Thoracic aorta (tissue), 2 donors: ENCODE measurements around the gene PSD2. TPM values are rescaled to one million over a fixed set of nuclear protein-coding genes. Genes with fewer than 3 reads are reported as not detected.

ENCODE experiments used
- ATAC-seq: fragments of 150-250 bp; one replicate; pipeline ENCODE4 v1.8.0; 2017; ENCODE audit warnings: low read depth; ENCODE audit not compliant: insufficient number of reproducible peaks, low FRiP score
- DNase-seq: peaks from one replicate; pipeline ENCODE4 v3.0.0-alpha.2; 2020; ENCODE audit warnings: low spot score
- H3K27ac ChIP-seq, 2 donors: fragments of 200-600 bp; sonication (generic); 1 replicate in 1 of 2; 2 replicates in 1 of 2; pipeline ENCODE4 v1.5.1; 2016; ENCODE audit warnings: mild to moderate bottlenecking in 2 of 2, moderate library complexity in 2 of 2
- H3K27me3 ChIP-seq: fragments of 200-600 bp; sonication (generic); replicated peaks from 2 replicates; pipeline ENCODE4 v1.6.0; 2016; ENCODE audit warnings: mild to moderate bottlenecking; ENCODE audit not compliant: insufficient read depth
- H3K36me3 ChIP-seq: fragments of 200-600 bp; sonication (generic); one replicate; pipeline ENCODE4 v1.5.1; 2016
- H3K4me1 ChIP-seq, 2 donors: fragments of 200-600 bp; sonication (generic); 1 replicate in 1 of 2; 2 replicates in 1 of 2; pipeline versions ENCODE4 v1.5.1 to v1.6.0; 2016; ENCODE audit warnings: low read depth in 2 of 2, mild to moderate bottlenecking in 1 of 2; ENCODE audit not compliant: control insufficient read depth in 1 of 2
- H3K4me3 ChIP-seq: fragments of 200-600 bp; sonication (generic); 2 replicates; pipeline ENCODE4 v1.5.1; 2016; ENCODE audit warnings: mild to moderate bottlenecking
- H3K9me3 ChIP-seq: fragments of 200-600 bp; sonication (generic); 2 replicates; pipeline ENCODE4 v1.5.1; 2016
- CTCF ChIP-seq: fragments of 200-600 bp; sonication (generic); IDR thresholded peaks from one replicate; pipeline ENCODE4 v1.5.1; 2019; ENCODE audit warnings: antibody characterized with exemption
- total RNA-seq, 2 donors: library from RNA; depleted of rRNA; stranded (reverse); fragments of >200 nt; gene quantifications; one replicate each; pipeline versions ENCODE4 v1.1.0 to v1.2.3, GENCODE V29; 2016

PSD2 gene
- total RNA-seq, 2 donors from 2014 or later, result 0.14 to 0.41 TPM

GRCh38 chr5:139820606-139821005, 25.0 kb downstream of the PSD2 start:
- no peaks in the 10 kb centered on the region for H3K36me3 ChIP-seq
- ATAC-seq (no peak), DNase-seq (no peak)
- no peak for TF ChIP-seq CTCF
- H3K27ac ChIP-seq, result no peak overlapping the region
- no peaks in the 10 kb centered on the region for H3K4me1 ChIP-seq
- H3K4me3 ChIP-seq, result no peak overlapping the region
- no peaks in the 10 kb centered on the region for H3K27me3 ChIP-seq
- H3K9me3 ChIP-seq, result no peaks in the 10 kb centered on the region

- Histone ChIP-seq H3K36me3 (no peaks in the 10 kb centered on the region), H3K4me3 (no peak overlapping the region), H3K9me3 (no peaks in the 10 kb centered on the region), H3K27me3 (no peaks in the 10 kb centered on the region), H3K4me1 (no peaks in the 10 kb centered on the region), H3K27ac (no peak overlapping the region)
- TF ChIP-seq CTCF, result no peak
- DNase-seq (no peak), ATAC-seq (no peak)
These were observed 26.4 kb downstream of the PSD2 start for GRCh38 chr5:139821806-139822552.

- Histone ChIP-seq H3K27me3 (no peaks in the 10 kb centered on the region), H3K27ac (no peak overlapping the region), H3K36me3 (no peaks in the 10 kb centered on the region), H3K9me3 (no peaks in the 10 kb centered on the region), H3K4me1 (no peaks in the 10 kb centered on the region), H3K4me3 (no peak overlapping the region)
- no peak for ATAC-seq
- no peak for DNase-seq
- no peak for TF ChIP-seq CTCF
These were observed 27.2 kb downstream of the PSD2 start for GRCh38 chr5:139822553-139823425.

GRCh38 chr5:139823757-139824355, 28.2 kb downstream of the PSD2 start:
- H3K9me3 ChIP-seq, result no peaks in the 10 kb centered on the region
- DNase-seq, result no peak
- H3K27me3 ChIP-seq, result no peaks in the 10 kb centered on the region
- H3K36me3 ChIP-seq, result no peaks in the 10 kb centered on the region
- no peaks in the 10 kb centered on the region for H3K4me1 ChIP-seq
- no peak overlapping the region for H3K27ac ChIP-seq
- no peak for TF ChIP-seq CTCF
- no peak for ATAC-seq
- H3K4me3 ChIP-seq, result no peak overlapping the region

GRCh38 chr5:139825690-139826089, 30.1 kb downstream of the PSD2 start:
- ATAC-seq (no peak), DNase-seq (no peak)
- Histone ChIP-seq H3K36me3 (no peaks in the 10 kb centered on the region), H3K27ac (no peak overlapping the region), H3K9me3 (no peaks in the 10 kb centered on the region), H3K4me1 (no peaks in the 10 kb centered on the region), H3K27me3 (no peaks in the 10 kb centered on the region), H3K4me3 (no peak overlapping the region)
- no peak for TF ChIP-seq CTCF
